DMS53 treated with DMSO at 0.1 percent for 48 hours (cell line): ENCODE data around the gene ETV2.
"Not testable (repeated sequence)": the region's sequence is repeated elsewhere in the genome, so short reads cannot be mapped to it uniquely, and the experiment has no call there.

Experiments used
- DNase-seq: peaks from one replicate; lab custom pipeline; 2025; ENCODE audit not compliant: unreplicated experiment; lab: John Stamatoyannopoulos, UW

ETV2 gene

DNA sequence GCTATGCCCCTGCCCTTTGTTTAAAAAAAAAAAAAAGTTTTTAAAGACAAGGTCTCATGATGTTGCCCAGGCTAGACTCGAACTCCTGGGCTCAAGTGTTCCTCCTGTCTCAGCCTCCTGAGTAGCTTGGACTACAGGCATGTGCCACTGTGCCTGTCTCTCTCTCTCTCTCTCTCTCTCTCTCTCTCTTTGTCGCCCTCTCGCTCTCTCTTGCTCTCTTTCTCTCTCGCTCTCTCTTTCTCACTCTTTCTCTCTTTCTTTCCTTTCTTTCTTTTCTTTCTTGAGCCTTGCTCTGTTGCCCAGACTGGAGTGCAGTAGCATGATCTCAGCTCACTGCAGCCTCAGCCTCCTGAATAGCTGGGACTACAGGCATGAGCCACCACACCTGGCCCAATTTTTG, 14.1 kb downstream of the ETV2 start:
- no peak for DNase-seq

DNA sequence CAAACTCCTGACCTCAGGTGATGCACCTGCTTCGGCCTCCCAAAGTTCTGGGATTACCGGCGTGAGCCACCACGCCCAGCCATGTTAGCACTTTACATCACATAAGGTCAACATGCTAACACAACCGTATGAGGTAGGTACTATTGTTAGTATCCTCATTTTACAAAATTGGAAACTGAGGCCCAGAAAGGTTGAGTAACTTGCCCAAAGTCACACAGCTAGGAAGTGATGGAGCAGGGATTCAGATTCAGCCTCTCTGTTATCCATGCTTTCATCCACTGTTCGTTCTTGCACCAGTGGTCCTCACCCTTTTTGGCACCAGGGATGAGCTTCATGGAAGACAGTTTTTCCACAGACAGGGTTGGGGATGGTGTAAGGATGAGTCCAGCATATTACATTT, 15.2 kb downstream of the ETV2 start:
- no peak for DNase-seq

DNA sequence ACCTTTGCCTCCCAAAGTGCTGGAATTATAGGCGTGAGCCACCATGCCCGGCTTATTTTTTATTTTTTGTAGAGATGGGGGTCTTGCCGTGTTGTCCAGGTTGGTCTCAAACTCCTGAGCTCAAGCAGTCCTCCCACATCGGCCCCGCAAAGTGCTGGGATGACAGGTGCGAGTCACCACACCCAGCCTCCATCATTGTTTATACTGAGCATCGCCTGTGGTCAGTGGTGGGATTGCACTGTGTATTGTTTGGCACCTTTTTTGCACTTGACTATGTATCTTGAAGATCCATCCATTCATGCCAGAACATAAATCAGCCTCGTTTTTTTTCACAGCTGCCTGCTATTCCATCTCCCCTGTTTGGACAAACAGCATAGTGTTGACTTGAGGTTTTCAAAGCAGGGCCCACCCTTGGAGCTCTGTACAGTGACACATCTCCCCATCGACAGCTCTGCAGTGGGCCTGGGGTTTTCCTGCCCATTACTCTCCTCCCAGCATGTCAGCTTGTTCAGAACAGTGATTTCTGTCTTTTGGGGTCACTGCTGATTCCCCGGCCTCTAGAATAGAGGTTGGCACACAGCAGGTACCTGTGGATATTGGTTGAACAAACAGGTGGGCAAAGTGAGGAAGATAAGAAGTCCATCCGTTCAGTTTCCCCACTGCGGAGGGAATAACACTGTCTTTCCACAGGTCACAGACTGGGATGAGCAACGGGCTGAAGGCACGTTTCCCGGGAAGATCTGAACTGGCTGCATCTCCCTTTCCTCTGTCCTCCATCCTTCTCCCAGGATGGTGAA, 16.6 kb downstream of the ETV2 start:
- DNase-seq, result no peak

DNA sequence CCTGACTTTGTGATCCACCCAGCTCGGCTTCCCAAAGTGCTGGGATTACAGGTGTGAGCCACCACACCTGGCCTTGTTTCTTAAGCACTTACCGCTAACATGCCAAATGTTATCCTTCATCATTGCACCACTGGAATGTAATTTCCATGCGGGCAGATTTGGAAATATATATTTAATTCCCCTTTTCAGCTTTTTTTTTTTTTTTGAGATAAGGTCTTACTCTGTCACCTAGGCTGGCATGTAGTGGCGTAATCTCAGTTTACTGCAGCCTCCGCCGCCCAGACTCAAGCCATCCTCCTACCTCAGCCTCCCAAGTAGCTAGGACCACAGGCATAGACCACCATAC, 20.4 kb downstream of the ETV2 start:
- no peak for DNase-seq

DNA sequence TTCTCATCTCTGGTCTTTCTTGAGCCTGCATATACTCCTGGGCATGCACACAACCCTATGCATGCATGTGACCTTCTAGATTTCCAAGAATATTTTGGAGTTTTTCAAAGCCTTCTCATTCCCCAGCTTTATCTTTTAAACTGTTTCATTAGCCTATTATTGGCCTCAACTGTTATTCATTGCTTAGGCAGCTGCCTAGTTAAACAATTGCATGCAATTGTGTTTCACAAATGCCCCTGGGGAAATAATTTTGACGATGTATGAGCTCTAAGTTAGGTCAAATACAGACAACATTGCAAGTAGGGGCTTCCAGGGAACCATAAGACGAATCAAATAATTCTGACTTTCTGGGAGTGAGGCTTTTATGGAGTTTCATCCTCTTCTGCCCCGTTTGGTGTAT, 22.4 kb downstream of the ETV2 start:
- DNase-seq, result no peak

DNA sequence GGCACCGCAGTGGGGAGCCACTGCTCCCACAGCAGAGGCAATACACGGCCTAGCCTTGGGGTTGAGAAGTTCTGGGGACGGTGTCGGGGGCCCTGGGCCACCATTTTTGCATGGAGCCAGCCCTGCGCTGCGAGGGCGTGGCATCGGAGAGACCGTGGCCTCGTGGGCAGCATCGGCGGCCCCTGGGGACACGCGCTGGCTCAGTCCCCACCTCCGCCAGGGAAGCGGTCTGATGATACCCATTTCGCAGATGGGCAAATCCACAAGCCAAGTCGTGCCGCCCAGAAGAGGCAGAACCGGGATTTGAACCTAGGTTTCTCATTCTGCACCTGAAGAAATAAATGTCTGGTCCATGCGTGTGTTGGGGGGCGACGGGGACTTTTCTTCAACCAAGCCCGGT, 23.6 kb downstream of the ETV2 start:
- DNase-seq, result no peak

DNA sequence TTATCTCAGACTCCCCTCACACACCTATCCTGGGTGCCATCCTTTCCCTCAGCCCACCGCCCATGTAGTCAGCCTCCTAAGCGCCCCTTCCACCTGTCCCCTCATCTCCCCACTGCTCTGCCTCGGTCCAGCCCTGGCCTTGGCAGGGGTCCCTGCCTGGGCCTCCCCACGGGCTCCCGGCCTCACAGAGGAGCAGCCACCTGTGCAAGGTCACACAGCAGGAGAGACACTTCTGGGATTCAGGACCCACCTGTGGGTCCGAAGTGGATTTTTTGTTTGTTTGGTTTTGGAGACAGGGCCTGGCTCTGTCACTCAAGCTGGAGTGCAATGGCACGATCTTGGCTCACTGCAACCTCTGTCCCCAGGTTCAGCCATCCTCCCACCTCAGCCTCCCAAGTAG, 24.1 kb downstream of the ETV2 start:
- no peak for DNase-seq

DNA sequence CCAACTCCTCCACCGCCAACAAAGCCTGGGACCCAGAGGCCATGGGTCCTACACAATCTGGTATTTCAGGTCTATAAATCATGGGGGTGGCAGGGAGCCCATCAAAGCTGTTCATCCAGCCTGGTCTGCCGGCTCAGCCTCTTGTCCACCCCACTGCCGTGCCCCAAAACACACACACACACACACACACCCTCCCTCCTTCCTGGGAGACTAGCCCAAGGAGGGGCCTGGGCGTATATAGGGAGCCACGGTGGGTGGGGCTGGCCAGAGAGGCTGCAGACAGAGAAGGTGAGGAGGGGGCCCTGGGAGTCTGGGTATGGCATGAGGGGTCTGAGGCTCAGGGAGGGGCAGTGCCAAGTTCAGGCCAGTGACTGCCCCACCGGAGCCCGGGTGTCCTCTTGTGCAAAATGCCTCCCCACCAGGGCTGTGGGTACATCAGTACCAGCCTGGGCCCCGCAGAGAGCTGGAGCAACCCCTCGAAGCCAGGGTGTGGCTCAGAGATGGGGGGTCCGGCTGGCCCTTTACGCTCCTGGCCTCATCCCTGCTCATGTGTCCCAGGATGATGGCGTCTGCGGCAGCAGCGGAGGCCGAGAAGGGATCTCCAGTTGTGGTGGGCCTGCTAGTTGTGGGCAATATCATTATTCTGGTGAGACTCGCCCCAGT, 24.8 kb downstream of the ETV2 start, which contains the start of gene UPK1A:
TSS of gene UPK1A (plus strand) at position 267 of the 663 bp plus-strand sequence. CDS start at position 563, 296 bp downstream.
- no peak for DNase-seq

DNA sequence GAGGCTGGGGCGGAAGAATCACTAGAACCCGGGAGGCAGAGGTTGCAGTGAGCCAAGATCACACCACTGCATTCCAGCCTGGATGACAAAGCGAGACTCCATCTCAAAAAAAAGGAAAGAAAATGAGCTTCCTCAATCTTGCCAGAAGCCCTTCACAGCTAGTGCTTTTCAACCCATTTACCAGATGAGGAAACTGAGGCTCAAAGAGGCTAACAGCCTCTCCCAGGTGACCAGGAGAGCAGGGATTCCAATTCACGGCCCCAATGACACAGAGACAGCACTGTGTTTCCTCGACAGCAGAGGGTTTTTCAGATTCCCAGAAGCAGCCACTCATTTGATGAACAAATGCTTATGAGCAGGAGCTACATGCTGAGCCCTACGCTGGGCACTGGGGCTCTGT, 28.0 kb downstream of the ETV2 start:
- no peak for DNase-seq

DNA sequence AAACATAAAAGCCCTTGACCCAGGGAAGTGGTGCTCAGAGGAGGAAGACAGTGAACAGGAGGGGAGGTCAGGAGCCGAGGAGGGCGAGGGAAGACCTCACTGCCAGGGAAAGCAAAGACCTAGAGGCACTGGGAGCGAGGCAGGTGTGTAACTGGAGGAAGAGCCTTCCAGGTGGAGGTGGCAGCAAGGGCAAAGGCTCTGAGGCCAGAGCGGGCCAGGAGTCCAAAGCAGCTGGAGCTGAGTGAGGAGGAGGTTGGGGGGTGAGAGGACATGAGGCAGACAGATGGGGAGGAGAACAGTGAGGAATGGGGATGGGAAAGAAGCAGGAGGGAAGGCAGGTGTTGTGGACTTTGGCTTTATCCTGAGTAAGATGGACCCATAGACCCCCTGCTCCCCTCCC, 28.4 kb downstream of the ETV2 start:
- DNase-seq, result no peak

DNA sequence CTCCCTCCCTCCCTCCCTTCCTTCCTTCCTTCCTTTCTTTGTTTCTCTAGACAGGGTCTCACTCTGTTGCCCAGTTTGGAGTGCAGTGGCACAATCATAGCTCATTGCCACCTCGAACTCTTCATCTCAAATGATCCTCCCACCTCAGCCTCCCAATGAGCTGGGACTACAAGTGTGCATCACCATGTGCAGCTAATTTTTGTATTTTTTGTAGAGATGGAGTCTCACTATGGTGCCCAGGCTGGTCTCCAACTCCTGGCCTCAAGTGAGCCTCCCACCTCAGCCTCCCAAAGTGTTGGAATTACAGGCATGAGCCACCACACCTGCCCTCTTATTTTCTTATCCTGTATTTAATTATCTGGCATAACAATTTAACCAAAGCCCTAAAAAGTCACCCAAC, 29.1 kb downstream of the ETV2 start:
- no peak for DNase-seq

DNA sequence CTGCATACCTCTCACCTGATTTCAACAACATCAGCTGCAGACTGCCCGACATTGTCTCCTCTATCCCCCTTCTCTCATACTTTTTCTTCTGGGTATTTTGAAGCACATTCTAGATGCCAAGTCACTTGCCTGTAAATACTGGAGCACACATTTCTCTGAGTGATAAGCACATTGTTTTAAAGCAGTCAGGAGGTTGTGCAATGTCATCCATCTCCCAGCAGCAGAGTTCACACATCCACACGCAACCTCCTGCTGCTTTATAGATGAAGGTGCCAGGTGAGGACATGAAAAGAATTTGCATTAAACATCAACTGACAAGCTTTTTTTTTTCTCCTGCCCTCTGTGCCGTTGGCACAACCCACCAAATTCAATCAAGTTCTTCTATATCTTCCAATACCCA, 30.3 kb downstream of the ETV2 start:
- no peak for DNase-seq

DNA sequence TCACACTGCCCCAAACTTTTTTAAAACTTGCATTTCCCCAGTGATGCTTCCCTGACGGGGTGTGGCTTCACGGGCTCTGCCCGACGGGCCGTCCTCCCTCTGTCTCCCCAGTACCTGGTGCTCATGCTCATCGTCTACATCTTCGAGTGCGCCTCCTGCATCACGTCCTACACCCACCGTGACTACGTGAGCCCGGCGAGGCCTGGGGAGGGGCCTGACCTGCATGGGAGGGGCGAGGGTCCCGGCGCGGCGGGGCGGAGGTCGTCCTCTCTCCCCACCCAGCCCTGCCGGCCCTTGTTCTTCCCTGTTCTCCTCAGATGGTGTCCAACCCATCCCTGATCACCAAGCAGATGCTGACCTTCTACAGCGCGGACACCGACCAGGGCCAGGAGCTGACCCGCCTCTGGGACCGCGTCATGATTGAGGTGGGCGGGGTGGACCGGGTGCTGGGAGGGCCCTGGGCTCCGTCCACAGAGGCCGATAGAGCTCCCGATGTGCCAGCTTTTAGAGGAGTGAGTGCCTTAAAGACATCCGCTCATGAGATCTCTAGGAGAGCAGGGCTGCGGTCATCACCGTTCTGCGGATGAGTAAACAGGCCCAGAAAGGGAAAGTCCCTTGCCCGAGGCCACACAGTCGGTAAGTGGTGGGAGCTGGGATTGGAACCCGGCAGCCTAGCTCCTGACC, 31.7 kb downstream of the ETV2 start:
- peak; percentile 69 for DNase-seq

DNA sequence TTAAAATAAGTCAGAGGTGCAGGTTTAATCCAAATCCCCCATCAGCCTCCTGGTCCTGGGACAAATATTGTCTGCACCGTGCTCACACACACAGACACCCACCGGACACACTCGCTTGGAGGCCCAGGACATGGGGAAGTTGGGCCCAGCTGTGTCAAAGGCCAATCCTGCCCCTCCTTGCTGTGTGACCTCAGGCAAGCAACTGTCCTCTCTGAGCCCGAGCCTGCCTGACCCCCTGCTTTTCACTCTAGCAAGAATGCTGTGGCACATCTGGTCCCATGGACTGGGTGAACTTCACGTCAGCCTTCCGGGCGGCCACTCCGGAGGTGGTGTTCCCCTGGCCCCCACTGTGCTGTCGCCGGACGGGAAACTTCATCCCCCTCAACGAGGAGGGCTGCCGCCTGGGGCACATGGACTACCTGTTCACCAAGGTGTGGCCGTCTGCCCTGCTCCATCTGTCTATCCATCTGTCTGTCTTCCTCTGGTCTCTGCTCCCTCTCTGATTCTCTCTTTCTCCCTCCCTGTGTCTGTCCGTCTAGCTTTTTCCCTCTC, 34.1 kb downstream of the ETV2 start:
- DNase-seq, result no peak

DNA sequence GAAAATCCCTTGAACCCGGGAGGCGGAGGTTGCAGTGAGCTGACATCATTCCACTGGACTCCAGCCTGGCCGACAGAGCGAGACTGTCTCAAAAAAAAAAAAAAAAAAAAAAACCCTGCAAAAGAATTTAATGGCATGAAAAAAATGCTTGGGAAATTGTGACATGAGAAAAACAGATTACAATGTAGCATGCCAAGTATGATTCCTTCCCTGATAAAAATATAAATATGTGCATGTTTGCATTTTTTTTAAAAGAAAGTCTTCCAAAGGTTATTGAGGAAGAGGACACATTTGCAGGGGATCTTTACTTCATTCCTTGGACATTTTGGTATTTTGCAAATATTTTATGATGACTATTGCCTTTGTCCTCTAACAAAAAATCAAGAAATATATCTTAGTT, 48.3 kb downstream of the ETV2 start:
- DNase-seq, result no peak

DNA sequence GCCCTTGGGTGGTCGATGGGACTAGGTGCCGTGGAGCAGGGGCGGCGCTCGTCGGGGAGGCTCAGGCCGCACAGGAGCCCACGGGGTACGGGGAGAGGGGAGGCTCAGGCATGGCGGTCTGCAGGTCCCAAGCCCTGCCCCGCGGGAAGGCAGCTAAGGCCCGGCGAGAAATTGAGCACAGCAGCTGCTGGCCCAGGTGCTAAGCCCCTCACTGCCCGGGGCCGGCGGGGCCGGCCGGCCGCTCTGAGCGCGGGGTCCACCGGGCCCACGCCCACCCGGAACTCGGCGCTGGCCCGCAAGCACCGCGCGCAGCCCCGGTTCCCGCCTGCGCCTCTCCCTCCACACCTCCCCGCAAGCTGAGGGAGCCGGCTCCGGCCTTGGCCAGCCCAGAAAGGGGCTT, 49.6 kb downstream of the ETV2 start:
- DNase-seq, result not testable (repeated sequence)

DNA sequence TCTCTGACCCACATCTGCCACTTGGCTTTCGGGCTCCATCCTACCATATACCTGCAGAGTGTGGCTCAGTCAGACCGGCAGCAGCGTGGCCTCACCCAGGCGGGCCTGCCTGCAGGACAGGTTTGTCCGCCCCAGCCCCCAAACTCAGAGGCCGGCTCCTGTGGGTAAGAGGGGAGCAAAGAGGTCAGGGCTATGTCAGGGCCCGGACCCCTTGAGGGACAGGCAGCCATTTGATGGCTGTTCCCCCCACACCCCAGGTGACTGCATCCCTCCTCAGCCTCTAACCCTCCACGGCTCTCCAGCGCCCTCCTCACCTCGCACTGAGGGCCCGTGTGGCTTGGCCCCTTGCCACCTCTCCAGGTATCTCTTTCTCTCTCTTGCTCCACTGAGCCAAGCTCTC, 50.5 kb downstream of the ETV2 start:
- DNase-seq, result no peak

DNA sequence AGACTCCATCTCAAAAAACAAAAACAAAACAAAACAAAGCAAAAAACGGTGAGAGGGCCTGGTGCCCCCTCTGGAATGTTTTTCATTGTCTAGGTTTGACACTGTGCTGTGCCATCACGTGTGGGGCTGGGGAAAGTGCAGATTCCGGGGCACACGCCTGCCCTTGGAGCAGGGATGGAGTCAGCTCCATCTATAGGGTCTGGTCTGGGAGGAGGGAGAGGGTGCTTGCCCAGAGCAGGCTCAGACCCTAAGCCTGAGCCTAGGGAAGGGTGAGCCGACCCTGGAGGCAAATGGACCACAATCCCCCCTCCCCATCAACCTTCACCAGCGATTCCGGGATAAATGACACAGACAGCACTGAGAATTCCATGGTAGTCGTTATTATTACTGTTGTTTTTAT, 51.9 kb downstream of the ETV2 start:
- no peak for DNase-seq

DNA sequence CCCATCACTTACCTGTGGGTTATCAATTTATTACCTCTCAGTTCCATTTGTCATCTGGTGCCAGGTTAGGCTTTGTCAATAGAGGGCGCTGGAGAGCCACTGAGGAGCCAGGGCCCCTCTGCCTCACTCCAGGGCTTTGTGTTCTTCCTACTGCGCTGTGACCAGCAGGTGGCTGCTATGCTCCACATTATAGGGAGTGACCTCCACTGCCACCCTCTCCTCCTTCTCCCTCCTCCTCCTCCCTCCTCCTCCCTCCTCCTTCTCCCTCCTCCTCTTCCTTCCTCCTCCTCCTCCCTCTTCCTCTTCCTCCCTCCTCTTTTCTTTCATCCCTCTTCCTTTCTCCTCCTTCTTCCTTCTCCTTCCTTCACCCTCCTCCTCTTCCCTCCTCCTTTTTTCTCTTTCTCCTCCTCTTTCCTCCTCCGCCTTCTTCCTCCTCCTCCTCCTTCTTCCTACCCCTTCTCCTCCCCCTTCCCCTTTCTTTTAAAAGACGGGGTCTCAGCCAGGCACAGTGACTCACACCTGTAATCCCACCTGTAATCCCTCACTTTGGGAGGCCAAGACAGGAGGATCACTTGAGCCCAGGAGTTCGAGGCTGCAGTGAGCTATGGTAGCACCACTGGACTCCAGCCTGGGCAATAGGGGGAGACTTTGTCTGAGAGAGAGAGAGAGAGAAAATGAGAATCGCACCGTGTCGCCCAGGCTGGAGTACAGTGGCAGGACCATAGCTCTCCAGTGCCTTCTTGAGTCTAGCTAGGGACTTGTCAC, 52.5 kb downstream of the ETV2 start:
- peak; percentile 89 for DNase-seq
